GM21526 (cell line): Measurements from ENCODE around the gene OTC.

ENCODE experiments used
- ATAC-seq: cut with Tn5 transposase; IDR thresholded peaks from one replicate; pipeline ENCODE4 v1.9.1; 2021; ENCODE audit warnings: moderate library complexity; ENCODE audit not compliant: unreplicated experiment, low FRiP score

Gene OTC

DNA sequence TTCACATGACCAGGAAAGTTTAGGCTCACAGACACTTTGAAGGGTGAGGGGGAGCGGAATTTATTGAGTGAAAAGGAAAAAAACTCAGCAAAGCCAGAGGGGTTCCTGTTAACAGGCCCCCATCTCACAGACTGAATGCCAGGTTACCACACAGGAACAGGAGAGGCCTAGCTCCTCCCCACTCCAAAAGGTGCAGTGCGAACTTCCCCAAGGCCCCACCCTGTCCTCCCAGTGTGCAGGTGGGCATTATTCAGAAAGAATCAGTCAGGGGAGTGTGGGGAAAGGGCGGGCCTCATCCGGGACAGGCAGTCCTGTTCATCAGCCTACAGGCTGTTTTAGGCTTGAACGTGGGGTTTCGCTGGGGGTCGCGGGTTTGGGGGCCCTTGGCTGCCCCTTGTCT lies 4.0 kb downstream of the OTC start:
- ATAC-seq, result no peak

DNA sequence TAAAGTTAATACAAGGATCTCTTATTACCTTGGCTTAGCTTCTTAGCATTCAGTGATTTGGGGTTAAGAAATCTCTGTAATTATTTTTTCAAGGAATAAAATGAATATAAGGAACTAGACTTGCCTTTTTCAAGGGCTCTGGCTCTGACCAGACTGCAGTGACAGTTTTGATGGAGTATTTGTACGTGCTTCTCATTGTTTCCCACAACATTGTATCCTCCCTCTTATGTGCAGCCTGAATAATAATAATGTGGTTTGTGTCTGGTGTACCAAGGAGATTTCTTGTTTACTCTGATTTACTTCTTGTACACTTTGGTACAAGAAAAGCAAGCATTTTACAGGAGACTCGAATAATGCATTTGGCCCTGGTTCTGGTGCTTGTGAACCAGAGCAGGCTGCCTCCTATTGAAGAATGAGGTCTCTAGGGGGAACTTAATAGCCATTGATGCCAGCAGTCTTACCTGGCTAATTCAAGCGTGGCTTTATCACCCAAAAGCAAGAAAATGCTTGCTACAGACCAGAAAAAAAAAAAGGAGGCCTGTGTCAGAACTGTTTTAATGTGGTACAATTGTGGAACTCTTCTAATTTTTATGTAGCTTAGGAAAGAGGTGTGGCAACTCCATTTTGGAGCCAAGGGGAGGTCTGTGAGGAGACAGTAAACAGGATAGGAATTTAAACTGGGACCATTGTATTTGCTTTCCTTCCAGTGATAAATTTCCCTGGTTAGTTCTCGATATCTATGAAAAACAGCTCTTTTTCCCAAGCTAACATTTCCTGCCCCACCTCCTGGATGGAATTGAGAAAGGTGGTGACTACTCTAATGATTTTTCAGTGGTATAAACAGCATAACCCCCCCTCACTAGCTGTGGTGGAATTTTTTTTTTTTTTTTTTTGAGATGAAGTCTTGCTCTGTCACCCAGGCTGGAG lies 5.6 kb downstream of the OTC start:
- ATAC-seq, result no peak

DNA sequence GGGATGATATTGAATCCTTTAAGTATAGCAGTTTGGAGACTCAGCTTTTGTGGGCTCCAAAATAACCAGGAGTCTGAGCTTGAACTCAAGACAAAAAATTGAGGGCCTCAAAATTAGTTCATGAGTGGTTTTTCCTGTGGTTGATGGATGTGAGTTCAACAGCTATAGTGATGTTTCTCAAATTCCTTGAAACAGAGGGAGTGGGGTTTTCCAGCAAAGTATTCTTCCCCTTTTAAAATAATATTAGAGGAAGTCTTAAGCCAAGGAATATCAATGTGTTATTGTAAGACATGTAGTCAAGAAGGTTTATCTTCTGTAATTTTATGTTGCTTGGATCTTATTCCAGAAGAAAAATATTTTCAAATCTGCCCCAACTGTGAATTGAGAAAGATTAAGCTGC lies 10.6 kb downstream of the OTC start:
- no peak for ATAC-seq

DNA sequence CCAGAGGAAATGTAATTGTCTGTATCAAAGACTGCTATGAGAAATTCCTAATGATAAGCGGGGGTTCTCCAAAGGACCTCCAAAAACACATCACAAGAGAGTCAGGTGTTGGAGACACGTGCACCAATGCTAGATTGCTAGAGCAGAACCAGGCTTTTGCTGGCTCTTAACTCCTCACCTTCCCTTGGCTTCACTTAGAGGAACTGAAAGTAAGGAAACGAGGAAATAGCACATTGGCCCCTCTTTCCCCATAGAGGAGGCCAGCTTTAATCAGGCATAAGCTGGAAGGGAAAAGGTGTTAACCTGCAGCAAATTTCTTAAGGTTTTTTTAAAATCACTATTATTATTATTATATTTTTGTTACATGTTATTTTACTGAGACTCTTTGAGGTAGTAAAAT lies 13.6 kb downstream of the OTC start:
- ATAC-seq, result no peak

DNA sequence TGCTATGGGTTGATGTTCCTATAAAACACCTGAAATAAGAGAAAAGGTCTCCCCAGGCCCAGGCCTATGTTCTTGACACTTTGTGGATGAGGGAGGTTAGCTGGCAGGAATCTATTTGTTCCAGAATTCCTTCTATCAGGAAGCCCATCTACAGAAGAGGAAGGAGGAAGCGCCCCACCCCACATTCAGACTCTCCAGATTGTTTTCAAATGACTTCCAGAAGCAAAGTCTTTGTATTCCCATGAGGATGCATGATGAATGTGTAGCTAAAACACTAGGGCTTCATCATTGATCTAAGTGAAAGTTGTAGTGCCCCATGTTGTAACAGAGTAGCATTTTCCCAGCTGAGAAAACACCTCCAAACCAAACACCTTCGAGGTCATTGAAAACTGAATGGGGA lies 16.4 kb downstream of the OTC start:
- ATAC-seq, result no peak

DNA sequence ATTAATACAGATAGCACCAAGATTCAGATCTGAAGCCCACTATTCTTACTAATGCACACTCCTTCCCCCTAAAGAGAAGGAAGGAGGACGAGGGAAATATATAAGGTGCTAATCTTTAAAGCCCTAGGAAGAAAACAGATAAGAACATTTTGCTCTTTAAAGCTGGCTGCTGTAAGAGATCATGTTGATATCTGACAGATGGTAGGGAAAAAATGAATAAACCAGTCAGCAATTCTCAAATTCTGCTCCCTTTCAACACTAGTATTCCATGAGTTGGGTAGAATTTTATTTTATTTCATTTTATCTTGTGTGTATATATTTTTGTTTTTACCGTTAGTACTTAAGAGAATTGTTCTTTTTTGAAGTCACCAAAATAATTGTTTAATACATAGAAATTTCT lies 19.2 kb downstream of the OTC start:
- no peak for ATAC-seq

DNA sequence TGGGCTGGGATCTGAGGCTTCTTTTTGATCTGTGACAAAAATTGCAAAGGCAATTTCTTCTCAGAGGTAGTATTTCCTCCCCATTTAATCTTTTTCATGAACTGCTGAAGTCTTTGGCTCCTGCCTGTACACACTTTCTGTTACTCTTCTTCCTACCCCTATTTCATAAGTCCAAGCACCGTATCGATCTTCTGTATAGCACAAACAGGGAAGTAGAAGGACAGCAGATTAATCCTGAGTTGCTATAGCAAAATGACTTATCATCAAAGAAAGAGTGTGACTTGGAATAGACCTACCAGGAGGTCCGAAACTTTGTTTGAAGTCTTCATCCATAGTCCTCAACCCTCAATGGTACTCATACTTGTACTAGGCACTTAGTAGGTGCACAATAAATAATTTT lies 22.0 kb downstream of the OTC start:
- no peak for ATAC-seq

DNA sequence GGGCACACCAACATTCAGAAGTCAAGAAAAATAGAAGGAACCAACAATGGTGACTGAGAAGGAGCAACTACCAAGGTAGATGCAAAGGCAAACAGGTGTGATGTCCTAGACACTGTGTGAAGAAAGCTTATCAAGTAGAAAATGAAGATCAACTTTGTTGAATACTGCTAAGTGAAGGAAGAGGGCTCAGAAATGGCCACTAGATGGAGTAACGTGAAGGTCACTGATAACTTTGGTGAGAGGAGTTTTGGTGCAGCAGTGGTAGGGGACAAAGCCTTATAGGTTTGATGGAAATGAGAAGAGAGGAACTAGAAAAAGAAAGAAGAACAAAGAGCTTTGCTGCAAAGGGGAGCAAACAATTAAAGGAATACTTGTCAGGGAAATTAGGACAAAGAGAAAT lies 23.5 kb downstream of the OTC start:
- ATAC-seq, result no peak

DNA sequence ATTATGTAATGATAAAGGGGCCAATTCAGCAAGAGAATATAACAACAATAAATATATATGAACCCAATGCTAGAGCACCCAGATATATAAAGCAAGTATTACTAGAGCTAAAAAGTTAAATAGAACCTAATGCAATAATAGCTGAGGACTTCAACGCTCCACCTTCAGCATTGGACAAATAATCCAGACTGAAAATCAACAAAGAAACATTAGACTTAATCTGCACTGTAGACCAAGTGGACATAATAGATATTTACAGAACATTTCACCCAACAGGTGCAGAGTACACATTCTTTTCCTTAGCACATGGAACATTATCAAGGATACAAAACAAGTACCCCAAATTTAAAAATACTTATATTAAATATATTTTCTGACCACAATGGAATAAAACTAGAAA lies 24.3 kb downstream of the OTC start:
- no peak for ATAC-seq

DNA sequence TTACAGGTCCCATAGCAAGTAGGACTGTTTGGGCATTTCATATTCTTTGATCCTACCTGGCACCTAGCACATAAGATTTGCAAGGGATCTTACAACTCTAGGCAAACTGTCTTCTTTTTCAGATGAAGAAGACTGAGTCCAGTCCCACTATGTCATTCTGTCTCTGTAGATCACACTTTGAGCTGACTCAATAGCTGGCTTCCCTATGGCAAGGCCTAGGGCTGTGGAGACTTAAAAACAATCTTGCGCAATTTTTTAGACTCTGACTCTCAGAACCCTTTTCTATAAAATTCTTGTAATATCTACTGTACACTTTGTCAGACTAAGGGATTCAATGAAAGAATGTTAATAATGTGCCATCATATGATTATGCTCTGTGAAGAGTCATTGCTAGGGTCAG lies 26.7 kb downstream of the OTC start:
- ATAC-seq, result no peak

DNA sequence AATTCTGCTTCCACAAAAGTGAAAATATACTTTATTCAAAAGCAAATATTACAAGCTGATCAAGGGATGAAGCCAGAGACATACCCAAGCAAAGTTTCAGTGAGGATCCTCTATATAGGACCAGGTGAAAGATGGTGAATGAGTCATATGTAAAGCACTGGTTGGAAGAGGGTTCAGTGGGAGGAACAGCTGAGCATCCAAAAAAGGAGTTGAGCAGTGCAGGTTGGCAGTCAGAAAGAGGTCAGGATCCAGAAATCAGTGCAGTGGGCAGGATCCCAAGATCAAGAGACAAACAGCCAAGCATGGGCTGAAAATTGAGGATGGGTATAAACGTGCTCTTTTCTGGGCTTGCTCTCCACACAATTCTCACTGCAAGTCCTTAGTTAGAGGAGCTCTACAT lies 30.3 kb downstream of the OTC start:
- no peak for ATAC-seq

DNA sequence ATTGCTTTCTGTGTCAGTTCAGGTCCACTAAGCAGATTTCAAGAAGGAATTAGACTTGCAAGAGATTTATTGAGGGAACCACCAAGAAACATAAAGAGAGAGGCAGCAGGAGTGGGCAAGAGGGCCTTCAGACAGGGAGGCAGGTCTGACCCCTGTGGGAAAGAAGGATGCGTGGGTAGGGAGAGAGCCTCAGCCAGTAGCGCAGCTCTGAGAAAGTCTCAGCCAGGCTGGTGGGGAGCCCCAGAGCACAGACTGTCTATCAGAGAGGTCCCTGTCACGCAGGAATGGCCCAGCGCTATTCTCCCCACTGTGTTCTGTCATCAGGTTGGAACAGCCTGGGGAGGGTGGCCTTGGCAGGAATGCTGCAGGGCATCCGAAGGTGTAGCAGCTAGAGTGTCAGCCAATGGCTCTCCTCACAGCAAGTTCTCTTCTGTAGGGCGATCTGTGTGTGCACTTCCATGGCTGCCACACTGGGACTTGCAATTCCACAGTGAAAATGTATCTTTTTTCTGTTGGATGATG lies 48.0 kb downstream of the OTC start:
- no peak for ATAC-seq

DNA sequence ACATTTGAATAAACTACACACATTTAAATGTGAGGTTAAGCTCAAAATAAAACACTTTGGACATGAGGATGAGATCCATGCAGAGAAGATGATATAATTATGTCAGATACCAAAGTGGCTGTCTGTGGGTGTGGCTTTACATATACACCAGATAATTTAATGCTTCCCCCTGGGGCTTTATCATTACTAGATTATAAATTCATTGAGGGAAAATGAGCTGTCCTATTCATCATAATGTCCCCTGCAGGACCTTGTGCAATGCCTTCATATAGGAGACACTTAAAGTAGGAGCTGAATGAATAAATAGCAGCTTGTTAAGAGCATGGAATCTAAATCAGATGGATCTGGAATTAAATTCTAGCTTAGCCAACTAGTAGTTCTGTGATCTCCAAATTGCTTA lies 49.7 kb downstream of the OTC start:
- ATAC-seq, result no peak

DNA sequence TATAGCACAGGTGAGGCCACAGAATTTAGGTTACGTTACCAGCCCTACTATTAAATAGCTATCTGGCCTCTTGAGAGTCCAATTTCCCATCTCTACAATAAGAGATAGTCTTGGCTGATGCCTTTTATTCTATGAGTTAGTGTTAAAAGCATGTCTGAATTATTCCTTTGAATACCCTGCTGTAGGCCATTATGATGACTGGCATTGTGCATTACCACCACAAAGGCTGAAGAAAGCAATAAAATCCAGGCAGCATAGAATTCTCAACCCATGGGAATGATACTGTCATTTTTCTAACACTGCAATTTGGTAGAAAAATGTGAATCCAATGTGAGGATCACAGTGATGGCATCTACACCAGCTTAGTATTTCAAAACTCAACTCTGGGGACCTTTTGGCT lies 51.4 kb downstream of the OTC start:
- ATAC-seq, result no peak

DNA sequence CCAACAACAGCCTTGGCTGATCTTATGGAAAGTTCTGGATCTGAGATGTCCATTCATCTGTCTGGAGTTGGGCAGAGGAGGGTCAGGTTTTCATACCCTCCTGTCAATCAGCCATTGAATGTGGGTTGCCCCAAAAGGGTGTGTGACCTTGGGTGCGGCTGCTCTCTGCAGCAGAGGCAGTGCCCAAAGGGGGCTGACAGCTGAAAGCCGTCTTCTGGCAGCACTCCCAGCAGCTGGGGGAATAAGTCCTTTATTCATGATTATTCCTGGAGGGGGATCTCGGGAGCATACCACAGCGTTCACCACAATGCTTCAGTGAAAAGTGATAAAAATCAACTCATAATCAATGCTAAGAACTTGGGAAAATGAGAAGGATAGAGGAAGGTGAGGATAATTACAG lies 54.7 kb downstream of the OTC start:
- ATAC-seq, result no peak

DNA sequence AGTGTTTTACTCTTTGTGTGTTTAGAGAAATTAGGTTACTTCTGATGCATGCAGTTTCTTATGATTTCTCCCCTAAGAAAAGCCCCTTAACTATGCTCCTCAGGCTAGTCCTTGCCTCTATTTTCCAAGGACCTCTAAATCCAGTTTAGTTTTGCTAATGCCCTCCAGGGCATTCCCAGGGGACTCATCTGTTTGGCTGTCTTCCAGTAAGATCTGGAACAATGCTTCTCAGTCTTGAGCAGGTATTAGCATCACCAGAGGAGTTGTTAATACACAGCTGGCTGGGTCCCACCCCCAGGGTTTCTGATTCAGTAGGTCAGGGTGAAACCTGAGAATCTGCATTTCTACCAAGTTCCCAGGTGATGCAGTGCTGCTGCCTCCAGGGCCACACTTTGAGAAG lies 56.9 kb downstream of the OTC start:
- no peak for ATAC-seq

DNA sequence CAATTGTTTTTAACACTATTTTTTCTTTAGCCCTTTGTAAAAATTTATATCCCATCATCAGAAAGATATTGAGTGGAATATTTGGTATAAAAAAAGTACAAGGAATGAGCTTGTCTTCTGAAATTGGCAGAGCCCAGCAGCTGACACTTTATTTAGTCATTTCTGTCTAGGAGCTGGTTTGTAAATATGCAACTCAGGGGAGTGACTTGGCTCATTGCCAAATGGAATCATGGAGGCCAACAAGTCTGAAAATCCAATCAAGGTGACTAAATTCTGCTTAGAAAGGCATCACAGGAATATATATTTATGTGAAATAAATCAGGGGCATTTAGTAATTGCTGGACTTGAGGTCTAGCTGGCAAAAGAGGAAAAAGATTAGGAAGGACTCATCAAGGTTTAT lies 74.4 kb downstream of the OTC start:
- no peak for ATAC-seq

DNA sequence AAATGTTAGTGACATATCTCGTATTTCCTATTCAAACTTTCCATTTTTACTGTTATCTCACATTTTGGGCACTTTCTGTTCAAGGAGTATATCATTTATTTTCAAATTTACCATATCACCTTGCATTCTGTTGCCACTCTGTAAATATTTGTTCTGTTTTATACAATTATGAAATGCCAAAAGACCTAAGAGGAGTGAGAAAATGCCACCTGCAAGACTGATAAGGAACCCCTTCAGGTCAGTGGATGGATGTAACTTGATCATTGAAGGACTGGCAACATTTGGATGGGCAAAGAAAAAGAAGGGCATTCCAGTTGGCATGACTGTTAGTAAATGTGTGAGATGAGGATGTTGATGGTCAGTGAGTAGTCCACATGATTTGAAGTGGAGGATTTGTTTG lies 79.1 kb downstream of the OTC start:
- ATAC-seq, result no peak

DNA sequence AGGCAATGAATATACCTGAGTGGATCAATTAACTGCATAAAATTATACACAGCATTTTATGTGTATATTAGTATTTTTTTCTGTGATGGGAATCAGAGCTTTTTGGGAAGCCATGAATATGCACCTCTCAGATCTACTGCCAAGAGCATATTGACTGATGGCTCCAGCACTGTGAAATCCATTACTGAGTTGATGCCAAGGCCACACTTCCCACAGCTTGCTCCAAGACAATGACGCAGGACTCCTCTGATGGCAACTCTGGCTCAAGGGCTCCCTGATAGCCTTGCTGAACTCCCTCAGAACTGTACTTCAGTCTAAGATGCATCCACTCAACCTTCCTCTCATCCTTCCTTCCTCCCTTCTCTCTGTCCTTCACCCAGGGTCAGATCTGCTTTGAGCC lies 82.7 kb downstream of the OTC start:
- no peak for ATAC-seq

DNA sequence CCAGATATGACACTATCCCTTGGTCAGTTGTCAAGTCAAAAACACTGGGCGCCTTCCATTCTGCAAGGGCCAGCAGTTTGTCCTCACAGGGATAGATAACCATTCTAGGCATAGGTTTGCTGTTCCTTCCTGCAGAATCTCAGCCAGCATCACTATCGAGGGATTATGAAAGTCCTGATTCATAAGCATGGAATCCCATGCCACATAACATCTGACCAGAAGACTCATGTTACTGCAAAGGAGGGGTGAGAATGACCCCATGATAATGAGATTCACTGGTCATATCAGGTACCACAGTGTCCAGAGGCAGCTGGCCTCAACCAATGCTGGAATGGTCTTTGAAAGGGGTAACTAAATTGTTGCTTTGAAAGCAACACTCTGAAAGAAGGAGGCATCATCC lies 84.7 kb downstream of the OTC start:
- ATAC-seq, result no peak

DNA sequence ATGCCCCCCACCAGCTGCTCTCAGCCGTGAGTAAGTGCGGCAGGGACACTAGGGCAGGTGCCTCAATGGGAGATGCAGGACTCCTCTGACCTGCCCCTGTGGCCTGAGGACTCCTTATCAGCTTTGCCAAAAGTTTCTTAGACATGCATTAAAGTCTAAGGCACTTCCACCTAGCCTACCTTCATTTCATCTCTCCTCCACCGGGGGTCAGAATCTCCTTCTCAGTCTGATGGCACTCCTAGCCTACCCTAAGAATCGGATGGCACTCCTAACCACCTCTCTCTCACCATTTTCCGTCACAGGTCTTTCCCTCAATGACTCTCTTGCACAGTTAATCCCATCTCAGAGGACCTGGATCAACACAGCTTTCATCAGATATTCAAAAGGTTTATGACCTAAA lies 85.9 kb downstream of the OTC start:
- no peak for ATAC-seq

DNA sequence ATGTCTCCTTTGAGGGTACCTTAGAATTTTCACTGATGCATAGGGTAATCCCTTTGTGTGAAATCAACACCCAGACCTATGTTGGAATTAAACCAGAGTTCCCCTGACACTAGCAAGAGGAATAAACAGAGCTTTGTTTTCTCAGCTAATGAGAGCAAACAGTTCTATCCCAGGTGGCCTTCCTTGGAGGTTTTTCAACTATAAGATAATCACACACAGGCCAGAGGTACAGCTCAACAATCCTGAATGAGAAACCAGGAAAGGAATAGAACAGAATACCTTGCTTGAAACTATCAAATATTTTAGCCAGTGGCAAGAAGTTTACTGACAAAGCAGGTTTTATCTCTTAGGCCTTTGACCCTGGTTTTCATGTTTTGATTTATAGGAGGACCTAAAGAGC lies 100.2 kb downstream of the OTC start:
- ATAC-seq, result no peak

DNA sequence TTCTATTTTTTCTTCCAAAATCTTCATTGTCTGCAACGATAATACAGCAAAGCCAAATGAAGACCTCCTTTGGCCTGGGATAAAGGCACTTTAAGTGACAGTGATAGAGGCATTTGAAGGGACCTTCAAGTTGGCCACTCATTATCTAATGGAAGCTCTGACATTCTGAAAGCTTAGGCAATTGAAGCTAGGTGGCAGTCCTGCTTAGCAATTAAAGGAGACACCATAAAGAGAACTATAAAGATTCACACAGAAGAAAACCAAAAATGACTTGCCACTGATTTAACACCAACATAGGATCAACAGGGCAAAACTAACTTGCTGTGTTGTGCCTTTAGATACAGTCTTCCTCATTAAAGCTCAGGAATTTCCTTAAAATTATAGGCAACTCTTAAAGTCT lies 105.7 kb downstream of the OTC start:
- ATAC-seq, result no peak
